Stimulated activated CD4-positive, alpha-beta T cell treated with anti-CD3 and anti-CD28 coated beads, Interleukin-4, amount 100 ng/mL, for 1 hour (primary cell): Measurements from ENCODE around the gene MRPL10.

Source experiments
- DNase-seq: peaks from one replicate; pipeline ENCODE4 v3.0.0-alpha.2; 2020

Gene MRPL10

GRCh38 chr17:47839071-47839470, 7.7 kb upstream of the MRPL10 start:
- DNase-seq = no peak

- no peak for DNase-seq
Measured at GRCh38 chr17:47838636-47839035, 7.3 kb upstream of the MRPL10 start.

GRCh38 chr17:47837401-47838039, 6.2 kb upstream of the MRPL10 start:
- no peak for DNase-seq

GRCh38 chr17:47836601-47837000, 5.3 kb upstream of the MRPL10 start:
- no peak for DNase-seq

GRCh38 chr17:47834756-47835155, 3.4 kb upstream of the MRPL10 start:
- DNase-seq = no peak

GRCh38 chr17:47831934-47832327, 590 bp upstream of the MRPL10 start:
- no peak for DNase-seq

GRCh38 chr17:47830396-47831002, 842 bp downstream of the MRPL10 start:
- no peak for DNase-seq

- no peak for DNase-seq
Measured at GRCh38 chr17:47829870-47830269, 1.5 kb downstream of the MRPL10 start.

- DNase-seq = no peak
Measured at GRCh38 chr17:47823519-47823918, 7.8 kb downstream of the MRPL10 start.

GRCh38 chr17:47822785-47823184, 8.6 kb downstream of the MRPL10 start:
- no peak for DNase-seq

GRCh38 chr17:47821424-47822391, 9.6 kb downstream of the MRPL10 start, which contains the start of gene OSBPL7:
TSS of gene OSBPL7 (minus strand) at chr17:47821794. CDS start at chr17:47820278, 1,516 bp downstream.
- peak; percentile 66 for DNase-seq

GRCh38 chr17:47821031-47821423, 10.3 kb downstream of the MRPL10 start:
- DNase-seq = no peak

- no peak for DNase-seq
Measured at GRCh38 chr17:47820033-47820789, 11.1 kb downstream of the MRPL10 start.

GRCh38 chr17:47819475-47819874, 11.9 kb downstream of the MRPL10 start:
- no peak for DNase-seq

- DNase-seq = no peak
Measured at GRCh38 chr17:47818002-47818695, 13.2 kb downstream of the MRPL10 start.

- no peak for DNase-seq
Measured at GRCh38 chr17:47816947-47817346, 14.4 kb downstream of the MRPL10 start.

GRCh38 chr17:47816111-47816735, 15.1 kb downstream of the MRPL10 start:
- no peak for DNase-seq

- DNase-seq = no peak
Measured at GRCh38 chr17:47815106-47815918, 16.0 kb downstream of the MRPL10 start.

- DNase-seq = no peak
Measured at GRCh38 chr17:47813512-47814031, 17.8 kb downstream of the MRPL10 start.

GRCh38 chr17:47813077-47813476, 18.3 kb downstream of the MRPL10 start:
- DNase-seq = no peak
